IMR-90 (cell line): ENCODE data around the gene APOA4. TPM values are rescaled to one million over a fixed set of nuclear protein-coding genes. Genes with fewer than 3 reads are reported as not detected.

Source experiments
- ATAC-seq: fragments of 200-7000 bp; cut with Tn5 transposase; 2 replicates; pipeline ENCODE4 v1.9.1; 2020; ENCODE audit warnings: low read depth, mild to moderate bottlenecking, moderate library complexity
- BruUV-seq: library from RNA; stranded (reverse); fragments of 400-500 nt; replicated peaks from 2 replicates; lab custom pipeline; 2021; lab: Mats Ljungman, UMichigan
- CTCF ChIA-PET: fragments of 300-600 bp; formaldehyde crosslinking; extraction: SDS; loops from one replicate; lab custom pipeline; 2021; ENCODE audit warnings: antibody characterized with exemption; lab: Yijun Ruan, JAX
- POLR2A ChIA-PET: fragments of 300-600 bp; sonication (Branson Sonifier 250); formaldehyde crosslinking; loops from one replicate; lab custom pipeline; 2022; ENCODE audit warnings: antibody characterized with exemption; ENCODE audit not compliant: unreplicated experiment; lab: Charles Lee
- DNase-seq: peaks from one replicate; pipeline ENCODE4 v3.0.0; 2013
- H2AFZ ChIP-seq: replicated peaks from 2 replicates; pipeline ENCODE3; 2013; ENCODE audit warnings: low read length, mild to moderate bottlenecking; ENCODE audit not compliant: poor library complexity
- H2AK5ac ChIP-seq: 2 replicates; pipeline ENCODE4 v1.6.1; 2013; ENCODE audit warnings: low read depth, low read length, inconsistent platforms
- H2AK9ac ChIP-seq: replicated peaks from 2 replicates; pipeline ENCODE3; 2013; ENCODE audit warnings: mild to moderate bottlenecking, low read depth, low read length, moderate library complexity; ENCODE audit not compliant: poor library complexity
- H2BK120ac ChIP-seq: 2 replicates; pipeline ENCODE4 v1.6.1; 2013; ENCODE audit warnings: low read depth, low read length, inconsistent platforms
- H2BK15ac ChIP-seq: 3 replicates; pipeline ENCODE4 v1.6.1; 2013; ENCODE audit warnings: low read depth, low read length, inconsistent platforms
- H2BK20ac ChIP-seq: 2 replicates; pipeline ENCODE4 v1.6.1; 2013; ENCODE audit warnings: low read depth, mild to moderate bottlenecking, inconsistent platforms, low read length, moderate library complexity
- H2BK5ac ChIP-seq: 2 replicates; pipeline ENCODE4 v1.6.1; 2013; ENCODE audit warnings: mild to moderate bottlenecking, low read depth, low read length, inconsistent platforms; ENCODE audit not compliant: poor library complexity, severe bottlenecking
- H3K14ac ChIP-seq: replicated peaks from 2 replicates; pipeline ENCODE4 v1.6.1; 2013; ENCODE audit warnings: low read depth, low read length, inconsistent platforms
- H3K18ac ChIP-seq: 2 replicates; pipeline ENCODE4 v1.6.1; 2013; ENCODE audit warnings: low read depth, low read length, control low read depth
- H3K23ac ChIP-seq: 2 replicates; pipeline ENCODE4 v1.6.1; 2013; ENCODE audit warnings: low read depth, low read length, inconsistent platforms
- H3K27ac ChIP-seq: 2 replicates; pipeline ENCODE4 v1.5.1; 2013; ENCODE audit warnings: mild to moderate bottlenecking, control low read depth, low read length; ENCODE audit not compliant: insufficient read depth
- H3K27me3 ChIP-seq: 2 replicates; pipeline ENCODE4 v1.6.1; 2013; ENCODE audit warnings: low read length; ENCODE audit not compliant: control insufficient read depth, insufficient read depth
- H3K36me3 ChIP-seq: 2 replicates; pipeline ENCODE4 v1.6.1; 2013; ENCODE audit warnings: low read length, mixed read lengths; ENCODE audit not compliant: control insufficient read depth, insufficient read depth
- H3K4ac ChIP-seq: 2 replicates; pipeline ENCODE4 v1.6.1; 2013; ENCODE audit warnings: low read depth, low read length, inconsistent platforms
- H3K4me1 ChIP-seq: 2 replicates; pipeline ENCODE4 v1.6.1; 2013; ENCODE audit warnings: low read length, mixed read lengths; ENCODE audit not compliant: control insufficient read depth, insufficient read depth
- H3K4me2 ChIP-seq: 2 replicates; pipeline ENCODE4 v1.6.1; 2013; ENCODE audit warnings: low read depth, mild to moderate bottlenecking, control low read depth, low read length, moderate library complexity
- H3K4me3 ChIP-seq: 2 replicates; pipeline ENCODE4 v1.5.1; 2013; ENCODE audit warnings: low read depth, mild to moderate bottlenecking, control low read depth, low read length, moderate library complexity; ENCODE audit not compliant: insufficient read depth
- H3K56ac ChIP-seq: 2 replicates; pipeline ENCODE4 v1.6.1; 2013; ENCODE audit warnings: low read length, inconsistent platforms; ENCODE audit not compliant: insufficient read depth; ENCODE audit errors: extremely low read depth
- H3K79me1 ChIP-seq, 2 experiments: 2 replicates each; pipeline ENCODE4 v1.6.1; 2013; ENCODE audit warnings: low read length in 2 of 2, inconsistent platforms in 1 of 2, low read depth in 1 of 2
- H3K9ac ChIP-seq: 2 replicates; pipeline ENCODE4 v1.6.1; 2013; ENCODE audit warnings: low read depth, low read length, control low read depth
- H3K9me1 ChIP-seq: 2 replicates; pipeline ENCODE4 v1.6.1; 2013; ENCODE audit warnings: low read length, inconsistent platforms; ENCODE audit not compliant: insufficient read depth
- H3K9me3 ChIP-seq: 2 replicates; pipeline ENCODE4 v1.6.1; 2013; ENCODE audit warnings: low read length; ENCODE audit not compliant: control insufficient read depth, insufficient read depth
- H4K20me1 ChIP-seq: 2 replicates; pipeline ENCODE4 v1.6.1; 2013; ENCODE audit warnings: low read length, inconsistent platforms; ENCODE audit not compliant: insufficient read depth
- H4K5ac ChIP-seq: 2 replicates; pipeline ENCODE4 v1.6.1; 2013; ENCODE audit warnings: mild to moderate bottlenecking, low read depth, low read length, control low read depth
- H4K8ac ChIP-seq, 2 experiments: 2 replicates each; pipeline ENCODE4 v1.6.1; 2013; ENCODE audit warnings: low read depth in 2 of 2, low read length in 2 of 2, control low read depth in 1 of 2, inconsistent platforms in 1 of 2
- H4K91ac ChIP-seq: 2 replicates; pipeline ENCODE4 v1.6.1; 2013; ENCODE audit warnings: low read depth, low read length, inconsistent platforms; ENCODE audit not compliant: insufficient read depth
- BHLHE40 ChIP-seq: fragments of 150-350 bp; IDR thresholded peaks from 2 replicates; pipeline ENCODE4 v1.6.1; 2016; ENCODE audit warnings: mild to moderate bottlenecking, low read depth, low read length
- MAFK ChIP-seq: IDR thresholded peaks from 2 replicates; pipeline ENCODE4 v1.6.1; 2012; ENCODE audit warnings: low read depth, low read length, improper control_type of control experiment
- WGBS, 2 experiments: methylation state at CpG; one replicate each; pipeline versions ENCODE4 v1.1.5 to v1.1.7; 2013; ENCODE audit warnings: missing lambda C conversion rate in 2 of 2; ENCODE audit not compliant: insufficient read length in 1 of 2; ENCODE audit errors: extremely low coverage in 2 of 2; 5-methylcytosine and 5-hydroxymethylcytosine counted together
- dilution Hi-C: fragments of 300-500 bp; cut with HindIII; formaldehyde crosslinking; loops from one replicate; pipeline ENCODE4 v1.14.3; 2018; ENCODE audit warnings: low sequenced_read_pairs; ENCODE audit not compliant: unreplicated experiment
- in situ Hi-C: fragments of 300-500 bp; cut with MboI; formaldehyde crosslinking; loops from 3 replicates; pipeline ENCODE4 v1.14.3; 2019; ENCODE audit warnings: low sequenced_read_pairs, inconsistent platforms, mixed read lengths
- intact Hi-C: fragments of 100-400 bp; cut with micrococcal nuclease; formaldehyde crosslinking; loops from 2 replicates; pipeline ENCODE4 v1.10.0; 2022
- polyA plus RNA-seq, 3 experiments: library from polyadenylated mRNA; depleted of rRNA; stranded (reverse); fragments of >200 nt; gene quantifications; 2 replicates each; pipeline ENCODE4 v1.2.3, GENCODE V29; 2012; ENCODE audit warnings: low replicate concordance in 1 of 3
- total RNA-seq: library from RNA; depleted of rRNA; stranded (reverse); fragments of >200 nt; gene quantifications from 2 replicates; pipeline ENCODE4 v1.2.3, GENCODE V29; 2012

APOA4 gene
- total and polyA plus RNA-seq, 2 of the 4 experiments (the other 2 are of a cell fraction), result not detected

DNA sequence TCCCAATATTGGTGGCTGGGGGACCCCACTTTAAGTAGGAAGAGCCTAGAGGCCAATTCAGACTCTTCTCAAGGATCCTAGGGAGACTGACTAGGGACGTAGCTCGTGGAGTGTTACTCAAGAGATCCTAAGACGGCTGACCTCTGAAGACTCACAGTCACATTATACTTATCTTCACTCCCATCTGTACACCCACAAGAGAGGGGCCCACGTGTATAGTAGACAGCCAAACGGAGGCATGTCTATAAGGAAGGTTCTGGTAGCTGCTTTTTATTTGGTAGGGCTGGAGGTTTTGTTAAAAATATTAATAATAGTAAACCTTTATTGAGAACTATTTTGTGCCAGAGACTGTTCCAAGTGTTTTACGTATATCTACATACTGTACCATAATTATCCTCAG is 37.2 kb upstream of the APOA4 start:
- Histone ChIP-seq H3K23ac (no peak overlapping the region), H3K27ac (no peak overlapping the region), H4K8ac (no peak overlapping the region), H2AK5ac (no peak overlapping the region), H2BK120ac (no peak overlapping the region), H3K9me1 (peaks cover 19% of the 10 kb centered on the region), H3K56ac (no peak overlapping the region), H3K4me3 (no peak overlapping the region), H3K36me3 (peaks cover 38% of the 10 kb centered on the region), H3K4me1 (peaks cover 19% of the 10 kb centered on the region), H3K9me3 (no peaks in the 10 kb centered on the region), H2BK15ac (no peak overlapping the region), H3K18ac (no peak overlapping the region), H3K9ac (no peak overlapping the region), H3K4ac (no peak overlapping the region), H4K20me1 (no peaks in the 10 kb centered on the region; the same call in 1 of the 2 replicates), H3K4me2 (no peak overlapping the region), H2BK20ac (no peak overlapping the region), H3K27me3 (no peaks in the 10 kb centered on the region), H4K91ac (no peak overlapping the region), H3K79me1 (peaks cover 0 to 5% of the 10 kb centered on the region in 2 experiments; a peak in 1 of 4 replicates), H3K14ac (no peak overlapping the region), H2AK9ac (no peak overlapping the region), H4K5ac (no peak overlapping the region), H2AFZ (no peak overlapping the region), H2BK5ac (no peak overlapping the region)
- intact Hi-C loops, result no loop called here
- dilution Hi-C loops, result no loop called here
- no peak for DNase-seq
- no peak for TF ChIP-seq BHLHE40
- TF ChIP-seq MAFK, result no peak
- WGBS, 2 experiments, result no CpG with 5 or more reads among the region's 6 CpGs
- BruUV-seq, result no TSS peak
- POLR2A ChIA-PET, result no interaction called here
- in situ Hi-C loops, result no loop called here
- no peak for ATAC-seq
- CTCF ChIA-PET, result interaction anchor here (1.9 kb wide), 1 partner anchor 24 kb away, joined by 5 read pairs; no protein-coding TSS in a partner anchor
